Nephron (organoid): ENCODE data around the gene KIF20B.

Source experiments
- H3K27ac Mint-ChIP-seq, 3 experiments: 2 replicates each; pipeline ENCODE4 v1.8.0; 2020; ENCODE audit warnings: mixed read lengths in 3 of 3, mild to moderate bottlenecking in 2 of 3, moderate library complexity in 1 of 3
- H3K27me3 Mint-ChIP-seq: 2 replicates; pipeline ENCODE4 v1.8.0; 2021; ENCODE audit warnings: low read depth, mild to moderate bottlenecking, moderate library complexity, mixed read lengths
- H3K36me3 Mint-ChIP-seq: 2 replicates; pipeline ENCODE4 v1.8.0; 2020; ENCODE audit warnings: low read depth, mixed read lengths
- H3K4me1 Mint-ChIP-seq: 2 replicates; pipeline ENCODE4 v1.8.0; 2020; ENCODE audit warnings: mixed read lengths
- H3K4me3 Mint-ChIP-seq, 3 experiments: 2 replicates each; pipeline ENCODE4 v1.8.0; 2020; ENCODE audit warnings: mild to moderate bottlenecking in 3 of 3, mixed read lengths in 3 of 3, moderate library complexity in 2 of 3
- H3K9me3 Mint-ChIP-seq: 2 replicates; pipeline ENCODE4 v1.8.0; 2020; ENCODE audit warnings: mixed read lengths
- CTCF ChIP-seq, 3 experiments: fragments of 200-600 bp; sonication (generic); IDR thresholded peaks; one replicate each; pipeline ENCODE4 v1.5.0; 2021; ENCODE audit warnings: antibody characterized with exemption in 3 of 3; ENCODE audit not compliant: unreplicated experiment in 3 of 3

KIF20B gene

GRCh38 chr10:89701242-89702120 lies at the start of gene KIF20B:
KIF20B (plus strand) TSS chr10:89701590; CDS start chr10:89705295, 3,705 bp downstream.
- Mint-ChIP-seq H3K27ac (peak within 1 kb of the TSS; percentile 97 to 98 (median 98)), H3K4me1 (peaks cover 38% of the 10 kb centered on the region), H3K36me3 (no peaks in the 10 kb centered on the region), H3K4me3 (peak within 1 kb of the TSS; percentile 93 to 97 (median 97)), H3K9me3 (no peaks in the 10 kb centered on the region), H3K27me3 (no peaks in the 10 kb centered on the region)
- peak; percentile 31 to 41 (median 33) for TF ChIP-seq CTCF (IDR thresholded peaks at IDR 0.05; ENCODE audit: unreplicated experiment in 3 of 3)

GRCh38 chr10:89651916-89652573 lies 49.3 kb upstream of the KIF20B start:
- H3K4me1 Mint-ChIP-seq: peaks cover 35% of the 10 kb centered on the region
- H3K27me3 Mint-ChIP-seq: no peaks in the 10 kb centered on the region
- no peaks in the 10 kb centered on the region for H3K36me3 Mint-ChIP-seq
- peaks cover 7% of the 10 kb centered on the region for H3K9me3 Mint-ChIP-seq
- H3K27ac Mint-ChIP-seq: peak overlapping the region in 1 of 3 experiments; percentile 34
- TF ChIP-seq CTCF (IDR thresholded peaks at IDR 0.05; ENCODE audit: unreplicated experiment in 3 of 3): no peak
- no peak overlapping the region for H3K4me3 Mint-ChIP-seq

- peaks cover 11% of the 10 kb centered on the region for H3K9me3 Mint-ChIP-seq
- peak overlapping the region; percentile 7 to 48 (median 34) for H3K27ac Mint-ChIP-seq
- no peaks in the 10 kb centered on the region for H3K36me3 Mint-ChIP-seq
- no peak for TF ChIP-seq CTCF (IDR thresholded peaks at IDR 0.05; ENCODE audit: unreplicated experiment in 3 of 3)
- peaks cover 27% of the 10 kb centered on the region for H3K4me1 Mint-ChIP-seq
- no peak overlapping the region for H3K4me3 Mint-ChIP-seq
- no peaks in the 10 kb centered on the region for H3K27me3 Mint-ChIP-seq
These were observed 48.5 kb upstream of the KIF20B start for GRCh38 chr10:89652806-89653370.

GRCh38 chr10:89653410-89653869 lies 48.0 kb upstream of the KIF20B start:
- Mint-ChIP-seq H3K36me3 (no peaks in the 10 kb centered on the region), H3K4me1 (peaks cover 23% of the 10 kb centered on the region), H3K9me3 (peaks cover 11% of the 10 kb centered on the region), H3K27ac (peak overlapping the region in 2 of 3 experiments; percentile 34 to 48), H3K27me3 (no peaks in the 10 kb centered on the region), H3K4me3 (no peak overlapping the region)
- no peak for TF ChIP-seq CTCF (IDR thresholded peaks at IDR 0.05; ENCODE audit: unreplicated experiment in 3 of 3)

GRCh38 chr10:89655722-89656121 lies 45.7 kb upstream of the KIF20B start:
- H3K4me1 Mint-ChIP-seq: peaks cover 23% of the 10 kb centered on the region
- peaks cover 11% of the 10 kb centered on the region for H3K9me3 Mint-ChIP-seq
- no peaks in the 10 kb centered on the region for H3K27me3 Mint-ChIP-seq
- H3K27ac Mint-ChIP-seq: no peak overlapping the region
- TF ChIP-seq CTCF (IDR thresholded peaks at IDR 0.05; ENCODE audit: unreplicated experiment in 3 of 3): no peak
- H3K4me3 Mint-ChIP-seq: no peak overlapping the region
- no peaks in the 10 kb centered on the region for H3K36me3 Mint-ChIP-seq
